Glutamatergic neuron (in vitro differentiated cells): Measurements from ENCODE around the gene ZBTB1. TPM values are rescaled to one million over a fixed set of nuclear protein-coding genes. Genes with fewer than 3 reads are reported as not detected.

ENCODE experiments used
- DNase-seq: peaks from one replicate; pipeline ENCODE4 v3.0.0; 2022
- H3K27ac Mint-ChIP-seq: one replicate; pipeline ENCODE4 v1.8.0; 2020; ENCODE audit warnings: mild to moderate bottlenecking, mixed read lengths, inconsistent platforms; ENCODE audit not compliant: unreplicated experiment
- H3K27me3 Mint-ChIP-seq: one replicate; pipeline ENCODE4 v1.8.0; 2020; ENCODE audit warnings: mild to moderate bottlenecking, moderate library complexity, mixed read lengths, inconsistent platforms; ENCODE audit not compliant: unreplicated experiment
- H3K36me3 Mint-ChIP-seq: one replicate; pipeline ENCODE4 v1.8.0; 2020; ENCODE audit warnings: mild to moderate bottlenecking, mixed read lengths, inconsistent platforms; ENCODE audit not compliant: unreplicated experiment
- H3K4me1 Mint-ChIP-seq: one replicate; pipeline ENCODE4 v1.8.0; 2020; ENCODE audit warnings: mild to moderate bottlenecking, low read depth, mixed read lengths, inconsistent platforms; ENCODE audit not compliant: unreplicated experiment
- H3K4me3 Mint-ChIP-seq: one replicate; pipeline ENCODE4 v1.8.0; 2020; ENCODE audit warnings: mild to moderate bottlenecking, mixed read lengths, inconsistent platforms; ENCODE audit not compliant: unreplicated experiment
- H3K9me3 Mint-ChIP-seq: one replicate; pipeline ENCODE4 v1.8.0; 2020; ENCODE audit warnings: mild to moderate bottlenecking, moderate library complexity, mixed read lengths, inconsistent platforms; ENCODE audit not compliant: unreplicated experiment
- total RNA-seq: library from RNA; stranded (reverse); fragmentation: NEBNext Ultra II Directional; extraction: Animal tissue kit (Norgen Biotek cat#: 25700); gene quantifications from one replicate; pipeline ENCODE4 v1.2.1, GENCODE V29; 2021; ENCODE audit not compliant: unreplicated experiment
- TF ChIP-seq, protein P1 (sequence below): fragments of 200-600 bp; sonication (generic); IDR thresholded peaks from one replicate; pipeline ENCODE4 v1.5.0; 2021; ENCODE audit not compliant: partially characterized antibody, unreplicated experiment

Gene ZBTB1
- total RNA-seq, 1 donor from 2014 or later: 16.6 TPM

DNA sequence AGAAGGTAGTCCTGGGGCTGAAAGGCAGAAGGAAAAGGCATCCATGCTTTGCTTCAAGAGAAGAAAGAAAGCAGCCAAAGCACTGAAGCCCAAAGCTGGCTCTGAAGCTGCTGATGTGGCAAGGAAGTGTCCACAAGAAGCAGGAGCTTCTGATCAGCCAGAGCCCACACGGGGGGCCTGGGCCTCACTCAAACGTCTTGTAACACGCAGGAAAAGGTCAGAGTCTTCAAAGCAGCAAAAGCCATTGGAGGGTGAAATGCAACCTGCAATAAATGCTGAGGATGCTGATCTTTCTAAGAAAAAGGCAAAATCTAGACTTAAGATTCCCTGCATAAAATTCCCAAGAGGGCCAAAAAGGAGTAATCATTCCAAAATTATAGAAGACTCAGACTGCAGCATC is 36.1 kb upstream of the ZBTB1 start:
- no peak for DNase-seq
- Mint-ChIP-seq H3K9me3 (peaks cover 2% of the 10 kb centered on the region), H3K27ac (no peak overlapping the region), H3K36me3 (no peaks in the 10 kb centered on the region), H3K4me3 (no peak overlapping the region), H3K27me3 (peaks cover 6% of the 10 kb centered on the region), H3K4me1 (no peaks in the 10 kb centered on the region)
- TF ChIP-seq, protein P1, sequence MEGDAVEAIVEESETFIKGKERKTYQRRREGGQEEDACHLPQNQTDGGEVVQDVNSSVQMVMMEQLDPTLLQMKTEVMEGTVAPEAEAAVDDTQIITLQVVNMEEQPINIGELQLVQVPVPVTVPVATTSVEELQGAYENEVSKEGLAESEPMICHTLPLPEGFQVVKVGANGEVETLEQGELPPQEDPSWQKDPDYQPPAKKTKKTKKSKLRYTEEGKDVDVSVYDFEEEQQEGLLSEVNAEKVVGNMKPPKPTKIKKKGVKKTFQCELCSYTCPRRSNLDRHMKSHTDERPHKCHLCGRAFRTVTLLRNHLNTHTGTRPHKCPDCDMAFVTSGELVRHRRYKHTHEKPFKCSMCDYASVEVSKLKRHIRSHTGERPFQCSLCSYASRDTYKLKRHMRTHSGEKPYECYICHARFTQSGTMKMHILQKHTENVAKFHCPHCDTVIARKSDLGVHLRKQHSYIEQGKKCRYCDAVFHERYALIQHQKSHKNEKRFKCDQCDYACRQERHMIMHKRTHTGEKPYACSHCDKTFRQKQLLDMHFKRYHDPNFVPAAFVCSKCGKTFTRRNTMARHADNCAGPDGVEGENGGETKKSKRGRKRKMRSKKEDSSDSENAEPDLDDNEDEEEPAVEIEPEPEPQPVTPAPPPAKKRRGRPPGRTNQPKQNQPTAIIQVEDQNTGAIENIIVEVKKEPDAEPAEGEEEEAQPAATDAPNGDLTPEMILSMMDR: no peak

DNA sequence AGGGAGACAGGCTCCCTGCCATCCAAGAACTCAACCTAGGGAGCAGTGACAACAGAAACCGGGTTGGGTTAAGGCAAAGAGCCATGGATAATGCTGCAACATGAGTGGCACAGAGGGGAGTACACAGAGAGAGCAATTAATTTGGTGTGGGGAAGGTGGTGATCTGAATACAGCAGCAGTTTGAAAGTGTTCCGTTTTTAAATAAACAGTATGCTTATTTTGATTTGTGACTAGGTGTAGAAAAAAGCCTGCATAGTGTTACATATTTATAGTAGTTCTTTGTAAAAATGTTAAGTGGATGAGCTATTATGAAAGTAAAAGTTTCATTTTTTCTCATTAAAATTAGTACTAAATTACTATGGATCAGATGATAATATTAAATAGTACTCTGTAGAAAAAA is 30.5 kb upstream of the ZBTB1 start:
- Mint-ChIP-seq H3K4me1 (no peaks in the 10 kb centered on the region), H3K9me3 (no peaks in the 10 kb centered on the region), H3K27me3 (no peaks in the 10 kb centered on the region), H3K36me3 (no peaks in the 10 kb centered on the region), H3K4me3 (no peak overlapping the region), H3K27ac (no peak overlapping the region)
- TF ChIP-seq, protein P1: no peak
- no peak for DNase-seq

DNA sequence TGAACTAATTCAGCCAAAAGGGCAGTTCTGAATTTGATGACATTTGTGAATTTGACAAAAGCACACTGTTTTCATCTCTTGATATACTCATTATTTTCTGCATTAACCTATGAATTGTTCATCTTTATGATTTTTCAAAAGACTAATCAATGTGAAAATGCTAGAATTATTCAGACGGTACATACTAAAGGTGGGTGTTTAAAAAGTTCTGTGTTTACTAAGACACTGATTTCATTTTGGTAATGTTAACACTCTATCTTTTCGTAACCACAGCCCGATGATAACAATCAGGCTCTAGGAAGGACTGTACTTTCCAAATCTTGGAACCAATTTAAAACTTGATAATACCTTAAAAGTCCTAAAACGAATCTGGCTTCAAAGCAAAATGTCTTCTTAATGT is 29.9 kb upstream of the ZBTB1 start:
- no peaks in the 10 kb centered on the region for H3K36me3 Mint-ChIP-seq
- H3K9me3 Mint-ChIP-seq: no peaks in the 10 kb centered on the region
- H3K4me1 Mint-ChIP-seq: no peaks in the 10 kb centered on the region
- H3K27me3 Mint-ChIP-seq: no peaks in the 10 kb centered on the region
- TF ChIP-seq, protein P1: no peak
- DNase-seq: no peak
- no peak overlapping the region for H3K4me3 Mint-ChIP-seq
- no peak overlapping the region for H3K27ac Mint-ChIP-seq

DNA sequence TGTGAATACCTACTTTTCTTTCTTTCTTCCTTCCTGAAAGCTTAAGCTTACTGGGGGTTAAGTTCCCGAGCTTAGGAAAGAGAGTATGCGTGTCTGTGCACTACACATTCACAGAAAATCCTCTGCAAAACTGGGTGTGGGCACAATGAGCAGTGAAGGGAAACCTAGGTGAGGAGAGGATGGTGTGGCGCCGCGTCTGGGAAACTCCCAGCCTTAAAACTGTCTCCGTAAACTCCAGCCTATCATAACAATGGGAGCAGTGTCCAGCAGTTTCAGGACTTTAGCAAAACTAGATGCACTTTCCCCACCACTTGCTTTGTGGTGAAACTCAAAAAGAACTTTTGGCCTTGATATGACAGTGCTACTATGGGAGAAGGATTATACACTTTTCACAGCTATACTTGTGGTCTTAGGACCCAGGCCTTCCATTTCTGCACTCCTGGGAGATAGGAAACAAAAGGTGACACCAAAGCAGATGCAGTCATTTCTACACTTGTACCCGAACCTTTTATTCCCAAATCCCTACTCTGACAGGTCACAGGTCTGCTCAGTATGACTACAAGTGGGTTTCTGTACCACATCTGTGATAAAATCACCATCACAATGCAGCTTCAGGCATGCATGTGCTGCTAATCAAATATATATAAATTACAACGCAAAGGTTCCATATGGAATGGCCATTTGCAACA is 28.8 kb upstream of the ZBTB1 start:
- H3K4me1 Mint-ChIP-seq: no peaks in the 10 kb centered on the region
- H3K36me3 Mint-ChIP-seq: no peaks in the 10 kb centered on the region
- no peaks in the 10 kb centered on the region for H3K27me3 Mint-ChIP-seq
- no peak overlapping the region for H3K4me3 Mint-ChIP-seq
- TF ChIP-seq, protein P1: no peak
- H3K27ac Mint-ChIP-seq: no peak overlapping the region
- no peaks in the 10 kb centered on the region for H3K9me3 Mint-ChIP-seq
- no peak for DNase-seq

DNA sequence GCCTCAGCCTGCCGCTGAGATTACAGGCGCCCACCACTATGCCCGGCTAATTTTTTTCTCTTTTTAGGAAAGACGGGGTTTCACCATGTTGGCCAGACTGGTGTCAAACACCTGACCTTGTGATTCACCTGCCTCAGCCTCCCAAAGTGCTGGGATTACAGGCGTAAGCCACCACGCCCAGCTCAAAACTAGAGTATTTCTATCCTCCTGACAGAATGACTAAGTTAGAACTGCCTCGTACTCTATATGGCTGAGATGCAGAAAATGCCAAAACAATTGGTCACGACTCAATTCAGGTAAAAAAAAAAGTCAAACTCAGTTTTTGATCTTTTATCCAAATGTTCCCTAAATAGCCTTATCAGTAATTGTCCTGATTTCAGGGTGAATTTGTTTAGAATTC is 28.1 kb upstream of the ZBTB1 start:
- DNase-seq: no peak
- no peaks in the 10 kb centered on the region for H3K4me1 Mint-ChIP-seq
- H3K4me3 Mint-ChIP-seq: no peak overlapping the region
- no peaks in the 10 kb centered on the region for H3K9me3 Mint-ChIP-seq
- no peaks in the 10 kb centered on the region for H3K27me3 Mint-ChIP-seq
- TF ChIP-seq, protein P1: no peak
- no peak overlapping the region for H3K27ac Mint-ChIP-seq
- H3K36me3 Mint-ChIP-seq: no peaks in the 10 kb centered on the region
